BE2C (cell line): ENCODE measurements around the gene MARF1.
"Not testable (repeated sequence)": the region's sequence is repeated elsewhere in the genome, so short reads cannot be mapped to it uniquely, and the experiment has no call there.

ENCODE experiments used
- DNase-seq: peaks from one replicate; pipeline ENCODE4 v3.0.0-alpha.2; 2020
- H3K27me3 ChIP-seq: fragments of 250-450 bp; sonication (Bioruptor Pico); 2 replicates; pipeline ENCODE4 v1.5.1; 2020; ENCODE audit warnings: mild to moderate bottlenecking
- H3K36me3 ChIP-seq: fragments of 250-450 bp; sonication (Bioruptor Pico); 2 replicates; pipeline ENCODE4 v1.5.1; 2020; ENCODE audit warnings: mild to moderate bottlenecking
- H3K4me1 ChIP-seq: fragments of 250-450 bp; sonication (Bioruptor Pico); 2 replicates; pipeline ENCODE4 v1.5.1; 2020
- H3K4me3 ChIP-seq: 2 replicates; pipeline ENCODE4 v1.5.1; 2011; ENCODE audit warnings: low read depth, low read length
- H3K9me3 ChIP-seq: fragments of 250-450 bp; sonication (Bioruptor Pico); 2 replicates; pipeline ENCODE4 v1.5.1; 2020
- CTCF ChIP-seq: IDR thresholded peaks from 2 replicates; pipeline ENCODE4 v1.5.1; 2012; ENCODE audit warnings: mild to moderate bottlenecking, low read depth, low read length

Gene MARF1

GRCh38 chr16:15576960-15577958 is 65.7 kb downstream of the MARF1 start:
- no peak overlapping the region for H3K4me3 ChIP-seq
- H3K9me3 ChIP-seq, result no peaks in the 10 kb centered on the region; the same call in 1 of the 2 replicates
- H3K36me3 ChIP-seq, result no peaks in the 10 kb centered on the region
- H3K27me3 ChIP-seq, result no peaks in the 10 kb centered on the region
- TF ChIP-seq CTCF, result no peak
- DNase-seq, result peak; percentile 95
- peaks cover 14% of the 10 kb centered on the region for H3K4me1 ChIP-seq

GRCh38 chr16:15575293-15576049 is 67.5 kb downstream of the MARF1 start:
- Histone ChIP-seq H3K4me1 (peaks cover 14% of the 10 kb centered on the region), H3K4me3 (no peak overlapping the region), H3K9me3 (no peaks in the 10 kb centered on the region; the same call in 1 of the 2 replicates), H3K36me3 (no peaks in the 10 kb centered on the region), H3K27me3 (no peaks in the 10 kb centered on the region)
- TF ChIP-seq CTCF, result no peak
- DNase-seq, result no peak

GRCh38 chr16:15574614-15574948 is 68.4 kb downstream of the MARF1 start:
- DNase-seq, result no peak
- peaks cover 14% of the 10 kb centered on the region for H3K4me1 ChIP-seq
- no peaks in the 10 kb centered on the region; the same call in 1 of the 2 replicates for H3K9me3 ChIP-seq
- H3K36me3 ChIP-seq, result no peaks in the 10 kb centered on the region
- no peaks in the 10 kb centered on the region for H3K27me3 ChIP-seq
- no peak for TF ChIP-seq CTCF
- no peak overlapping the region for H3K4me3 ChIP-seq

- peaks cover 14% of the 10 kb centered on the region for H3K4me1 ChIP-seq
Measured at GRCh38 chr16:15573896-15574613, 68.9 kb downstream of the MARF1 start.

GRCh38 chr16:15573274-15573895 is 69.6 kb downstream of the MARF1 start:
- Histone ChIP-seq H3K4me3 (no peak overlapping the region), H3K27me3 (no peaks in the 10 kb centered on the region), H3K4me1 (peaks cover 14% of the 10 kb centered on the region), H3K9me3 (no peaks in the 10 kb centered on the region; the same call in 1 of the 2 replicates), H3K36me3 (no peaks in the 10 kb centered on the region)
- TF ChIP-seq CTCF, result no peak
- DNase-seq, result no peak

More at GRCh38 chr16:15573896-15574613, 68.9 kb downstream of the MARF1 start:
- not testable (repeated sequence) for DNase-seq, H3K4me3 ChIP-seq, H3K36me3 ChIP-seq, H3K27me3 ChIP-seq, H3K9me3 ChIP-seq
